ENCODE data around the gene AADACL4. TPM values are rescaled to one million over a fixed set of nuclear protein-coding genes. Genes with fewer than 3 reads are reported as not detected.
A peak's percentile ranks its signal among the peaks of the same experiment; 100 is the strongest.

Gene AADACL4
- total RNA-seq, 1 donor from 2014 or later = not detected

DNA sequence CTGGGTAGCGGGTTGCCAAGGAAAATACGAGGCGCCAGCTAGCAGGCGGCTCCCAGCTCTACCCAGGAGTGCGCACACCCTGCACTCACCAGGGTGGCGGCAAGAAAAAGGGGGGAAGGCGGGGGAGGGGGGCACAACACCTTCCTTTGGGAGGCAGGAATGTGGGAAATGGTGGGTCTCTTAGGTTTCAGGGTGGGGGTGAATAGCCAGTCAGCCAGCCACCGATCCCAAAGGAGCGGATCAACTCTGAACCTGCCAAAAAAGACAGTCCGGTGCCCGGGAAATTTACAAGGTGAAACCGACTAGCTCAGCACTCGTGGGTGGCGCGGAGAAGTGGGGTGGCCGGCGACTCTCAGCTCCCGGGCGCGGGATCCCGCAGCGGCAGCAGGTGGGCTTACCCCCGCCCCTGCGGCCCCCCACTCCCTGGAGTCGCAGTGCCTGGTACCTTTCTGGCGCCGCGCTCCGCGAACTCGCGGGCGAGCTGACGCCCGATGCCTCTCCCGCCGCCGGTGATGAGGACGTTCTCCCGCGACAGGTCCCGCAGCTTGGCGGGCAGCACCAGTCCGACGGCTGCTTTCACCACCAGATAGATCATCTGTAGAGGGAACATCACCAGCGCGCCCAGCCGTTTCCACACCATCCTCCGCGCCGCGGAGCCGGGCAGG lies 27.0 kb upstream of the AADACL4 start:
- Histone ChIP-seq H3K27me3 (ENCODE audit: low read depth) (no peaks in the 10 kb centered on the region), H3K27ac (replicated peaks) (peak overlapping the region; percentile 97), H3K9me3 (replicated peaks) (no peaks in the 10 kb centered on the region), H3K36me3 (peaks cover 16% of the 10 kb centered on the region), H3K4me1 (peaks cover 88% of the 10 kb centered on the region), H3K4me3 (peak overlapping the region; percentile 94)
- peak; percentile 39 for DNase-seq
- TF ChIP-seq, protein P1, sequence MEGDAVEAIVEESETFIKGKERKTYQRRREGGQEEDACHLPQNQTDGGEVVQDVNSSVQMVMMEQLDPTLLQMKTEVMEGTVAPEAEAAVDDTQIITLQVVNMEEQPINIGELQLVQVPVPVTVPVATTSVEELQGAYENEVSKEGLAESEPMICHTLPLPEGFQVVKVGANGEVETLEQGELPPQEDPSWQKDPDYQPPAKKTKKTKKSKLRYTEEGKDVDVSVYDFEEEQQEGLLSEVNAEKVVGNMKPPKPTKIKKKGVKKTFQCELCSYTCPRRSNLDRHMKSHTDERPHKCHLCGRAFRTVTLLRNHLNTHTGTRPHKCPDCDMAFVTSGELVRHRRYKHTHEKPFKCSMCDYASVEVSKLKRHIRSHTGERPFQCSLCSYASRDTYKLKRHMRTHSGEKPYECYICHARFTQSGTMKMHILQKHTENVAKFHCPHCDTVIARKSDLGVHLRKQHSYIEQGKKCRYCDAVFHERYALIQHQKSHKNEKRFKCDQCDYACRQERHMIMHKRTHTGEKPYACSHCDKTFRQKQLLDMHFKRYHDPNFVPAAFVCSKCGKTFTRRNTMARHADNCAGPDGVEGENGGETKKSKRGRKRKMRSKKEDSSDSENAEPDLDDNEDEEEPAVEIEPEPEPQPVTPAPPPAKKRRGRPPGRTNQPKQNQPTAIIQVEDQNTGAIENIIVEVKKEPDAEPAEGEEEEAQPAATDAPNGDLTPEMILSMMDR (IDR thresholded peaks at IDR 0.05; ENCODE audit: borderline replicate concordance) = no peak
- intact Hi-C loops (cut with micrococcal nuclease) = no loop called here

DNA sequence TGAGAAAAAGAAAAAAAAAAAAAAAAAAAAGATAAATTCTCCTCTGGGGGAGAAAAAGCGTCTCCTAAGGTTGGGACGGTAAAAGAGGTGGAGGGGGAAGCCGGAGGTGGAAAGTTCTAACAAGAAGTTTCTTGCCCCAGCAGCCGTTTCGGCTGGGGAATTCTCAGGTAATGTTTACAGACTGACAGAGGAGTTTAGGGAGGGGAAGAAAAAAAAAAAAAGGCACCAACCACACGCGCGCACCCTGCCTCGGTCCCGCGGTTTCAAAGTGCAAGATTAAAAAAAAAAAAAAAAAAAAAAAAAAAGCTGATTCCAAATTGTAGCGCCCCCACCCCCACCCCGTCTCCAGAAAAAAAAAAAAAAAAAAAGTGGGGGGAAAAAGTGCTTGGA lies 26.4 kb upstream of the AADACL4 start:
- no peak for DNase-seq
- Histone ChIP-seq H3K36me3 (peaks cover 10% of the 10 kb centered on the region), H3K4me3 (peak overlapping the region; percentile 94), H3K4me1 (peaks cover 88% of the 10 kb centered on the region), H3K27ac (replicated peaks) (peak overlapping the region; percentile 97), H3K27me3 (ENCODE audit: low read depth) (no peaks in the 10 kb centered on the region), H3K9me3 (replicated peaks) (no peaks in the 10 kb centered on the region)
- TF ChIP-seq, protein P1 (IDR thresholded peaks at IDR 0.05; ENCODE audit: borderline replicate concordance) = no peak
- intact Hi-C loops (cut with micrococcal nuclease) = no loop called here

DNA sequence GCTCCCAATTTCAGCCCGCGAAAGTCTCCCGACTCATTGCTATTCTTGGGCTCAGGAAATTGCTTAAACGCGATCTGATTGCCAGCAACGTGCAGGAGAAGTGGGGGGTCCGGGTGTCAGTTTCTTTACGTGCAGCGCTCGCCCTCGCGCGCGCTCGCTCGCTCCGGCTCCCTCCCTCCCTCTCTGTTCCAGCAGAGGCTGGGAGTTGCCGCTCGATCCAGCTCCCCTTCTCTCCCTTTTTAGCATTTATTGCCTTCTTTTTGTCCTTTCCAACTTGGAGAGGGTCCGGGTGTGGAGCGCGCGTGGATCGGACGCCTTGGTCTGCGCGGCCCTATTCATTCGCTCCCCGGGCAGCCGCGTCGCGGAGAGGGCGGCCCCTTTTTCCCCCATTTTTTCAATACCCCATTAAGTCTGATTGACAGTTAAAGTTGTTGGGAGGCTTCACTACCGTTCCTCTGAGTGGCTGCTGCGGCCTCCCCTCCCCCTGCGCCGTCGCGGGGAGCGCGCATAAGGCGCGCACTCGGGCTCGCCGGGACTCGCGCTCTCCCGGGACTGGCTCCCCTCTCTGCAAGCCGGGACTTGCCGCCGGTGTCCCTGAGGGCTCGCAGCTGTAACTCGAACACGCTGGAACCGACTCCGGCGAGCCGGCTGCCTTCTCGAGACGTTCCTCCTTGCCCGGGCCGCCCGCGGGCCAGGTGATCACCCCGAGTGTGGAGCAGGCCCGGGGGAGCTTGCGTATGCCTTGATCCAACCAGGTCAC lies 25.8 kb upstream of the AADACL4 start, which contains the start of gene DHRS3:
Gene DHRS3, minus strand, starts transcription at position 310 of the 760 bp plus-strand sequence. CDS start 862 bp downstream, outside the sequence.
- peak; percentile 84 for DNase-seq
- Histone ChIP-seq H3K4me1 (peaks cover 90% of the 10 kb centered on the region), H3K4me3 (peak within 1 kb of the TSS; percentile 94), H3K27ac (replicated peaks) (peak within 1 kb of the TSS; percentile 97), H3K36me3 (peaks cover 4% of the 10 kb centered on the region), H3K9me3 (replicated peaks) (no peaks in the 10 kb centered on the region), H3K27me3 (ENCODE audit: low read depth) (no peaks in the 10 kb centered on the region)
- TF ChIP-seq, protein P1 (IDR thresholded peaks at IDR 0.05; ENCODE audit: borderline replicate concordance) = no peak
- intact Hi-C loops (cut with micrococcal nuclease) = no loop called here

DNA sequence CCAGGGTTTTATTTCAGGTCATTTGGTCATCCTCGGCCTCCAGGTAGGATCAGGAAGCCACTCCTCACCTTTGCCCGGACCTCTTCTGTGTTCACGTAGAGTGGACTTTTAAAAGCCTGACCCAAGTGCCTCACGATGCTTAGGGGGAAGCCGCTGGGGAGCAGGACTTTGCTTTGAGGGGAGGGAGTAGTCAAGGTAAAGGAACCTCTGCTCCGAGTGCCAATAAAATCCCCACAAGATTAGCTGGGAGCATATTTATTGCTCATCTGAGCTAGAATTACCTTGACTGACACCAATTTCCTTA lies 25.3 kb upstream of the AADACL4 start:
- DNase-seq = no peak
- H3K4me3 ChIP-seq = peak overlapping the region; percentile 94
- peak overlapping the region; percentile 97 for H3K27ac ChIP-seq (replicated peaks)
- intact Hi-C loops (cut with micrococcal nuclease) = no loop called here
- no peaks in the 10 kb centered on the region for H3K27me3 ChIP-seq (ENCODE audit: low read depth)
- peaks cover 87% of the 10 kb centered on the region for H3K4me1 ChIP-seq
- H3K9me3 ChIP-seq (replicated peaks) = no peaks in the 10 kb centered on the region
- no peaks in the 10 kb centered on the region for H3K36me3 ChIP-seq
- TF ChIP-seq, protein P1 (IDR thresholded peaks at IDR 0.05; ENCODE audit: borderline replicate concordance) = no peak

DNA sequence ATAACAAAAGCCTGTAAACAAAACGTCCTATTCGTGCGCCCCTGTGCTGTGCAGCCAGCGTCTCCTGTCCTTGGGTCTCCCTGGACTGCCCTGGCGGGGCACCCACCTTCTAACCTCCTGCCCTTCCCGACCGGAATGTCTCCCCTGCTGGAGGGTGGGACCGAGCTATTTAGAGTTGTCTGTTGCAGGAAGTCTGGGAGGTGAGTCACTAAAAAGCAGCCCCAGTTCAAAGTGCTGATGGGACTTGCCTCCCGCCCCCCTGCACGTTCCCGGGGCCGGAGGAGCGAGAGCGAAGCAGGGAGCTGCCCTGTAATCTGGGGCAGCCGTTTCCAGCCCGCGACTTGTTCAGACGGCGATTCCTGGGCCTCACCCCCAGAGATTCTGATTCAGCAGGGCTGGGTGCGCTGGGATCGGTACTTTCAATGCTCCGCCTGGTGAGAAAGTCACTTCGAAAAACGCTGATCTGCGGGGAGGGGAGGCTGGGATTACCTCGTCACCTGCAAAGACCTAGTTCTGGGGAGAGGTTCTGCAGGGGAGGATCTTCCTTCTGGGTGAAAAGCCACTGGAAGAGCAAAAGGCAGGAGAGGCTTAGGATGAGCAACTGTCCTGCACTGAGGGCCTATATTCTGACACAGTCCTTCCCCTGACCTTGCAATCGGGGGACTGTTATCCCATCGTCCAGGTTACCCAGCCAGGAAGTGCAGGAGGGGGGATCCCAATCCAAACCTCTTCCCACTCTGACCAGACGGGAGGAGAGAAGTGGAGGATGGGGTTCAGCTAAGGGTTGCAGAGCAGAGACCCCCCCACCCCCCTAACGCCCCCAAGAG lies 24.7 kb upstream of the AADACL4 start:
- Histone ChIP-seq H3K4me1 (peaks cover 81% of the 10 kb centered on the region), H3K27me3 (ENCODE audit: low read depth) (no peaks in the 10 kb centered on the region), H3K36me3 (no peaks in the 10 kb centered on the region), H3K9me3 (replicated peaks) (no peaks in the 10 kb centered on the region), H3K27ac (replicated peaks) (peak overlapping the region; percentile 97), H3K4me3 (peak overlapping the region; percentile 94)
- intact Hi-C loops (cut with micrococcal nuclease) = no loop called here
- DNase-seq = peak; percentile 70
- TF ChIP-seq, protein P1 (IDR thresholded peaks at IDR 0.05; ENCODE audit: borderline replicate concordance) = no peak

All from left ventricle myocardium inferior (tissue), 1 donor.